ENCODE results near the gene DDHD1.

DNA sequence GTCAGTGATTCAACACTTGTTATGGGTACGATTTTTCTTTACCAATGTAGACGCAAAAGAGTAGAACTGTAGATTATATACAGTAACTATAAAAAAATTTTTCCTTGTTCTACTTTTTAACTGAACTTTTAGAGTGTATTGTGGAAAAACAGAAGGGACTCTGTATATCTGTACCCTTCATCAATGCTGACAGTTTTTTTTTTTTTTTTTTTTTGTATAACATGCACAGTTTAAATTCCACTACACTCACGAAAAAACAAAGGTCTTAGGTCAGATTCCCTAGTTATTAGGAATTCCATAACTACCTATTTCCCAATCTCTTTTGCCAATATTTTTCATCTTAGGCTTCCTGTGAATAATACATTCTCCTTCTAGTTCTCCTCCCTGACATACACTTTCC is 6.4 kb downstream of the DDHD1 start:
- TF ChIP-seq, protein P1, sequence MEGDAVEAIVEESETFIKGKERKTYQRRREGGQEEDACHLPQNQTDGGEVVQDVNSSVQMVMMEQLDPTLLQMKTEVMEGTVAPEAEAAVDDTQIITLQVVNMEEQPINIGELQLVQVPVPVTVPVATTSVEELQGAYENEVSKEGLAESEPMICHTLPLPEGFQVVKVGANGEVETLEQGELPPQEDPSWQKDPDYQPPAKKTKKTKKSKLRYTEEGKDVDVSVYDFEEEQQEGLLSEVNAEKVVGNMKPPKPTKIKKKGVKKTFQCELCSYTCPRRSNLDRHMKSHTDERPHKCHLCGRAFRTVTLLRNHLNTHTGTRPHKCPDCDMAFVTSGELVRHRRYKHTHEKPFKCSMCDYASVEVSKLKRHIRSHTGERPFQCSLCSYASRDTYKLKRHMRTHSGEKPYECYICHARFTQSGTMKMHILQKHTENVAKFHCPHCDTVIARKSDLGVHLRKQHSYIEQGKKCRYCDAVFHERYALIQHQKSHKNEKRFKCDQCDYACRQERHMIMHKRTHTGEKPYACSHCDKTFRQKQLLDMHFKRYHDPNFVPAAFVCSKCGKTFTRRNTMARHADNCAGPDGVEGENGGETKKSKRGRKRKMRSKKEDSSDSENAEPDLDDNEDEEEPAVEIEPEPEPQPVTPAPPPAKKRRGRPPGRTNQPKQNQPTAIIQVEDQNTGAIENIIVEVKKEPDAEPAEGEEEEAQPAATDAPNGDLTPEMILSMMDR (IDR thresholded peaks at IDR 0.05), result no peak
- TF ChIP-seq POLR2A (IDR thresholded peaks at IDR 0.05), result no peak

All from lower leg skin (tissue), 3 donors.